Measurements from ENCODE around the gene PLS3.

- no peak for TF ChIP-seq CTCF (IDR thresholded peaks at IDR 0.05)
- no peak for TF ChIP-seq POLR2A (IDR thresholded peaks at IDR 0.05)
Observed at GRCh38 chrX:115595049-115595448, 34.1 kb downstream of the PLS3 start.
